ENCODE data around the gene C1QTNF3.

- no peak for TF ChIP-seq POLR2A (IDR thresholded peaks at IDR 0.05)
- TF ChIP-seq POLR2AphosphoS5 (IDR thresholded peaks at IDR 0.05), result no peak
These were observed 21.7 kb downstream of the C1QTNF3 start for GRCh38 chr5:34021334-34021733.
